GM18517 (cell line): ENCODE data around the gene AGRP.
A peak's percentile ranks its signal among the peaks of the same experiment; 100 is the strongest.
"Not testable (repeated sequence)": the region's sequence is repeated elsewhere in the genome, so short reads cannot be mapped to it uniquely, and the experiment has no call there.

Source experiments
- ATAC-seq: cut with Tn5 transposase; IDR thresholded peaks from one replicate; pipeline ENCODE4 v1.9.1; 2021; ENCODE audit warnings: mild to moderate bottlenecking, moderate library complexity; ENCODE audit not compliant: unreplicated experiment

Gene AGRP, protein sequence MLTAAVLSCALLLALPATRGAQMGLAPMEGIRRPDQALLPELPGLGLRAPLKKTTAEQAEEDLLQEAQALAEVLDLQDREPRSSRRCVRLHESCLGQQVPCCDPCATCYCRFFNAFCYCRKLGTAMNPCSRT

DNA sequence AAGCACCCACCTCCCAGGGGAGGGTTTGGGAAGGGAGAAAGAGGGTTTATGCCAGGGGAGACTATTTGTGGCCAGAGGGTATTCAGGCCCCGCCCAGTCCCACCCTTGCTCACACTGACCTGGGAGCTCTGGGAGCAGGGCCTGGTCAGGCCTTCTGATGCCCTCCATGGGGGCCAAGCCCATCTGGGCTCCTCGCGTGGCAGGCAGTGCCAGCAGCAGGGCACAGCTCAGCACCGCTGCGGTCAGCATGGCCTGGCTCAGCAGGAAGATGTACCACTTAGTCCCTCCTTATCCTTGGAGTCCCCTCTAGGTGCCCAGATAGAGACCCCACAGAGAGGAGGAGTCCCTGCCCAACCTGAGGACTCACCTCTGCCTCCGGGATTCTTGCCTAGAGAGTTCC is at the start of gene AGRP:
TSS of gene AGRP (minus strand) at position 398 of the 400 bp plus-strand sequence. CDS start at position 249, 149 bp downstream.
- ATAC-seq, result no peak

DNA sequence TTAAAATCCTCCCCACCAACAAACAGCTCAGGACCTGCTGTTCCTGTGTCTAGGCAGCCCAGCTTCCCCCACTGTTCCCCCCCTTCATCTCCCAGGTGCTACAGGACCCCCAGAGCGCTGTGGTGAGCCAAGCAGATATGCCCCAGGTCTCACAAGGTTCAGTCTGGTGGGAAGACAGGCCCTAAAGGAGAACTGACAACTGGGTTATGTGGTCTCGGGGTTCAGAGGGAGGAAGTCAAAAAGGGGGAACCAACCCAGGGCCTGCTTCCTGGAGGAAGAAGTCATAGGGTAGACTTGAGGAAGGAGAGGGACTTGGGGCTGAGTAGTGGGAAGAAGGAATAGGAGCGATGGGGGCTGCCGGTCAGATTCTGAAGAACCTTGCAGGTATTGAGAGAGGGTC is 47.9 kb upstream of the AGRP start:
- ATAC-seq, result no peak

DNA sequence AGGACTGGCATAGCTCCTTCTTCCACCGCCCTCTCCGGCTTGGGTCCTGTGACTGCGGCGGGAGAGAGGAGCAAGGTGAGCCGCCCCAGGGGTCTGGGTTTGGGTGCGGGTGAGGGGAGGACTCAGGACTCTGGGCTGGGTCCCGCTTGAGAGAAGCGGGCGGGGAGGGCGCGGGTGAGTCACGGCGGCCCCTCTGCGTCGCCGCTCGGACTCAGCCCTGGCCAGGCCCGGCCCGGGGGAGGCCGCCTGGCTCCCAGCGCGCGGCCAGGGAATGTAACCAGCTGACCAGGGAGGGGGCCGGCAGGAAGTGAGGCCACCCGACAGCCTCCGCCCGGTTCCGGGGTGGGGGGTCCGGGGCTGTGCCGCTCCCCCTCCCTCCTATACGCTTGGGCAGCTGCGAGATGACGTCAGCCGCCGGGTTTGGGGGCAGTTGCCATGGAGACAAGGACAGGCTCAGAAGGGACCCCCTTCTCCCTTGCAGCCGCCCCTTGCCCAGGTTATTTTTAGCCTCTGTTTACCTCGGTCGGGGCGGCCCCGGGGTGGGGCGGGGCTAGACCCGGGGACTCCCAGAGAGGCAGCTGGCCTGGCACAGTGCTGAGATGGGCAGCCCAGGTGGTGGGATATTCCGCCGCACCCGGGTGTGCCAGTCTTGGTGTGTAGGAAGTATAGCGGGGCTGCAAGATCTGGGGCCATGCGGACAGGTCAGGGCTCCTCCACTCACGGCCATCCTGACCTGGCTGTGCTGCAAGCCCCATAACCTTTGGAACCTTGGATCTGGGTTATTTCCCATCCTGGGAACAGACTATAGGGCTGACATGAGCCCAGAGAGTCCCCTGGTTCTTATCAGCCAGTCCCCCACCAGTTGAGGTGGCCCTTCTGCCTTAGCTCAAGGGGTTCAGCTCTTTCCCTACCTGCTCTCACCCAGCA is 46.9 kb upstream of the AGRP start:
- ATAC-seq, result no peak

DNA sequence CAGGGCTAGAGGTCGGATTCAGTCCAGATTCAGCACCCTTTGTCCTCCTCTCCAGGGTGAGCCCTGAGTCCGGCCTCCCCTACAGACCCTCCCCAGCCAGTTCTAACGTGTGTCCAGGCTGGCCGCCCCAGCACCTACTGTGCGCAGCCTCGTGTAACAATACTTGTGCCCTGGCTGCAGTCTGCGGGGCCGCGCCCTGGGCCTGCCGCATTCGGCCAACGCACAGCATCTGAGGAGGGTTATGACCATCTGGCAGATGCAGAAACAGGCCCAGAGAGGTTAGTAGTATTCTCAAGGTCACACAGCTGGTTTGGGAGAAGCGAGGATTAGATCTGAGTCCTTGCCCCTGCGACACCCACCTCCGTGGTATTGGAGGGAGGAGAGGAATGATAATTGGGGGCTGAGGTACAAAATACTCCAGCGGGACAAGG is 46.2 kb upstream of the AGRP start:
- no peak for ATAC-seq

DNA sequence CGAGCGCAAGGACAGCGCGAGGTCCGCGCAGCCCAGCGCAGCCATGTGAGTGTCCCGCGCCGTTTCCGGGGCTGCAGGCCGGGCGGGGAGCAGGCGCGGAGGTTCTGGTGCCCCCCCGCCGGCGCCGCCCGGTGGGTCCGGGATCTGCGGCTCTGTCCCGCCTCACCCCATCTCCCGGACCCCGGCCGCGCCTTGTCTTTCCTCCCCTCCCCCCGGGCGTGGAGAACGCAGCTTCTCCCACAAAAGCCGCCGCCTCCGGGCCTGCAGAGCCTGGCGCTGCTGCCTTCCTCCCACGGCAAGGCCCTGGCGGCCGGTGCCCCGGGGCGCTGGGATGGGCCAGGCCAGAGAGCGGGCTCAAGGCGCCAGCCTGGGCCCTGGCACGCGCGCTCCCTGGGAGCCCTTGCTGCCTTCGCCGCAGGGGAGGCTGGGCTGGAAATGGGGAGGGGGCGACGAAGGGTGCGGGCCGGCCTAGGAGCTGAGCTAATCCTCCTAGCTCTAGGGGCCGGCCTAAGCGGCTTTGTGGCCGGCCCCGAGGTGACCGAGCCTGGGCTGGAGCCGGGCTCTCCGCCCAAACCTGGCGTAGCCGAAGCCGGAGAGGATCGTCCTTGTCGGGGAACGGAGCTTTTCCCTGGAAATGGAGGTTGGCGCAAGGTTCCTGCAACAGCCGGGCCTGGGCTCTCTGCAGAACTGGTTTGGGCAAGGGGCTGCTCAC is 45.7 kb upstream of the AGRP start:
- no peak for ATAC-seq

DNA sequence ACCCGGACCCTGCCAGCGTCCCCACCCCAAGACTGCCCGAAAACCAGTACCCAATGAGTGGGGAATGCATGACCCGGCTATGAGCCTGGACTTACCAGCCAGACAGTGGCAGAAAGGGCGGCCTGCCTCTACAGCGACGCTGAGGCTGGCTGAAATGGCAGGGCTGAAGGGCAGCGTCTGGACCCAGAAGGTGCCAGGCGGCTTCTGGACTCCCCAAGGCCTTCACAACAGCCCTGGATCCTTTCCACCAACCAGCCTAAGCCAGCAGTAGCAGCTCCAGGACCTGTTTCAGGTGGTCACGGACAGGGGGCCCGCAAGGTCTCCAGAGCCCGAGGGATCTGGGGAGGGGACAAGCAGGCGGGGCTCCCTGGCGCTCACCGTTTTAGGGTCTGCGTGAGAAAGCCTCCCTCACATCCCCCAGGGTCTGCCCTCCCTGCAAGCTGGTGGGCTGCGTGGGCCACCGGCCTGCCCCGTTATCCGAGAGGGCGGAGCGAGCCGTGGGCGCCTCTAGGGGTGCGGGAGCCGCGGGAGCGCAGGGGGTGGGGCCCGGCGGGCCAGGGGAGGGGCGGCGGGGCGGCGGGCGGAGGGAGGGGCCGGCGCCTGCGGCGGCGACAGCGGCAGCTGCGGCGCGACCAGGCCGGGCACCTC is 45.0 kb upstream of the AGRP start, which contains the start of gene RIPOR1:
TSS of gene RIPOR1 (plus strand) at position 608 of the 648 bp plus-strand sequence. CDS start 9,618 bp downstream, outside the sequence.
- ATAC-seq, result no peak

DNA sequence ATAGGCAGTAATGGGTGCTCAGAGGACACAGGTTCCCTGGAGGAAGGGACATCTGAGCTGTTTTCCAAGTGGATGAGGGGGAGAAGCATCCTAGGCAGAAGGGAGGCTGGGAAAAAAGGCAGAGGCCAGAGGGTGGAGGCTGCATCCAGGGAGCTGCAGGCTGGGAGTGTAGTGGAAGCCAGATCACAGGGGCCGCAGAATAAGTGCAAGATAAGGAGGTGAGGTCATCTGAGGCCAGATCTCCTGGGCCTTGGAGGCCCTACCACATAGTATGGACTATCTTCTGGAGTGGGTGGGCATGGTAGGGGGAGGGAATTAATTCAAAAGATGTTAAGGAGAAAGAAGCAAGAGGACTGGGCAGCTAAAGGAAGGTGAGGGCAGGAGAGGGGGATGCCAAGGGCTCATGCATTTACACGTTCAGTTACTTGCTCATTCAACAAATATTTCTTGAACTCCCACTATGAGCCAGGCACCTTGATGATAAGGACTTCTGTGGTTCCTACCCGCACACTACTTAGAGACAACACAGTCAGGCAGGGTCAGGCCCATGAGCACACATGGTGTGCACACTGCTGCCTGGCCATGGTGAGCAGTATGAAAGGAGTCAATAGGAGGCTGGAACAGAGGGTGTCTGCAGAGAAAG is 42.9 kb upstream of the AGRP start:
- no peak for ATAC-seq

DNA sequence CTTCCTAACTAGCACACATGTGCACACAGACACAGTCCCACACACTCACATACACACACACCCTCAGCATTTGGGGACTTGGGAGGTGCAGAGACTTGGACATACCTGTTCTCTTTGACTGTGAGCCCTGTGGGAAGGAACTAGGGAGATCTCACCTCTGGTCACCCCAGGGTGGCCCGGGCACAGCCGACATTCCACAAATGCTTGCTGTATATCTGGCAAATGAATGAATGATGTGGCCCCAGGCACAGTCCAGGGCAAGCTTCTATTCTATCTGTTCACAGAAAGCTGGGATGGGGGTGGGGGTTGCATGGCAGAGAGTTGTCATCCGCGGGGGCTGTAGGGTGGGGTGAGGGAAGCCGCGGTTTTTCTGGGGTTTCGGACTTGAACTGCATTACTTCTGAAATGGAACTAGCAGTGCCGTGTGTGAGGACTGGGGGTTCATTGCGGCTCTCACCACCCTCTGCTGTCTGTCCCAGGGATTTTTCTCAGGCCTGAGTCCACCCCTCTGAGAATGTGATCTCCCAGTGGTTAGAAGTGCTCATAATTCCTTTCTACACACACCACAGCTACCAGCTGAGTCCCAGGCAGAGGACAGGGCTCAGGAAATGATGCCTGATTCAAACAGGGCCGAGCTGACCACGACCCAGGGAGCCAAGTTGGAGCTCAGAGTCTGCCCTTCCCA is 42.0 kb upstream of the AGRP start:
- no peak for ATAC-seq

DNA sequence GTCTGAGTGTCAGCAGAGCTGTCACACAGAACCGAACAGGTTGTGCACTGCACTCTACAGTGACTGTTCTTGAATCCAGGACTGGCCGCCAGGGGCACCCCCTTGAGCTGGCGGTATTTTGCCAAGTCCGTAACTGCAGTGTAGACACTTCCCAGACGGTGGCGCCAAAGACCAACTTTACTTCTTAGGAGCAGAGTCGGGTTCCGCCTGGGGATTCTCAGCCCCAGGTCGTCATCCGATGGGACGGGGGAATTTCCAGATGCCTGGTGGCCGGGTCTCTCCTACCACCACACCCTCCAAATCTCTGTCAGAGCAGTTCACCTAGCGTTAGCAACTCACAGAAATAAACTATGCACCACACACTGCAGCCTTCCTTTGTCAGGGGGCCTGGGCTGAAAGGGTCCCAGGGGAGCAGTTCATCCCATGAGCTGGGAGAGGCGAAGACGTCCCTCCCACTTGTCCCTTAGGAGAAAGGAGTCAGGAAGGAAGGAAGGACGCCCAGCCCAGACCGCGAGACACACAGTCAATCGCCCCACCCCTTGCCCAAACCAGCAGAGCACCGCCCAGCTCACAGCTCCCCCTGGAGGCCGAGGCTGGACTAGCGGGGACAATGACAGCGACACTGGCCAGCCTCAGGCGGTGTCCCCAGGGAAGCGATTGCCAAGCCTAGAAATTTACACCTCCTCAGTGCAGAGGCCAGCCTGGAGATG is 37.9 kb upstream of the AGRP start:
- peak; percentile 67 for ATAC-seq

DNA sequence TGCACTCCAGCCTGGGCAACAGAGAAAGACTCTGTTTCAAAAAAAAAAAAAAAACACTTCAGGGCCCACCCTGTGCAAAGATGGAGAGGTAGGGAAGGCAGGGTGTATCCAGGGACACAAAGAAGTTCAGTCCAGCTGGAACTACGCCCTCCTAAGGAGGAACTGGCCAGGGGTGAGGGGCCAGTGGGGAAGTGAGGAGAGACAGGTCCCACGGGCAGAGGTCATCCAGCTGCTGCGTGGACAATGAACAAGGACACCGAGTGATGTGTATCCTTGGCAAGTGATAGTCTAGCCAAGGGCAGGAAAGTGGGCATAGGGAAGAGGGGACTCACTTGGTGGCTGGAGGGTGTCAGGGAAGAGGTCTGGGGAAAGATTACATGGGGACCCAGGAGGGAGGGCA is 35.9 kb upstream of the AGRP start:
- no peak for ATAC-seq

DNA sequence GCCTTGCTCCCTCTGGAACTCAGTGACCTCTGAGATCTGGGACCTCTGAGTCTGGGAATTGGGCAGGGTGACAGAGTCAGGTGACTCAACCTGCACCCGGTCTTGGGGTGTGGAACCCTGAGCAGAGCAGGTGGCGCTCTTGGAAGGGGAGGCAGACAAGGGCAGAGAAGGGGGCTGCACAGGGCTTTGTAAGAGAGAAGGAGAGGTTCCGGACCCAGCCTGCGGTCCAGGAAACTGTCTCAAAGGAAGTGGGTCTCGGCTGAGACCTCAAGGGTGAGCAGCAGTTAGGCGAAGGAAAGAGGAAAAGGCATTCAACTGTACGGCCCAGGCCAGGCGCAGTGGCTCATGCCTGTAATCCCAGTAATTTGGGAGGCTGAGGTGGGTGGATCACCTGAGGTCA is 35.3 kb upstream of the AGRP start:
- ATAC-seq, result no peak

DNA sequence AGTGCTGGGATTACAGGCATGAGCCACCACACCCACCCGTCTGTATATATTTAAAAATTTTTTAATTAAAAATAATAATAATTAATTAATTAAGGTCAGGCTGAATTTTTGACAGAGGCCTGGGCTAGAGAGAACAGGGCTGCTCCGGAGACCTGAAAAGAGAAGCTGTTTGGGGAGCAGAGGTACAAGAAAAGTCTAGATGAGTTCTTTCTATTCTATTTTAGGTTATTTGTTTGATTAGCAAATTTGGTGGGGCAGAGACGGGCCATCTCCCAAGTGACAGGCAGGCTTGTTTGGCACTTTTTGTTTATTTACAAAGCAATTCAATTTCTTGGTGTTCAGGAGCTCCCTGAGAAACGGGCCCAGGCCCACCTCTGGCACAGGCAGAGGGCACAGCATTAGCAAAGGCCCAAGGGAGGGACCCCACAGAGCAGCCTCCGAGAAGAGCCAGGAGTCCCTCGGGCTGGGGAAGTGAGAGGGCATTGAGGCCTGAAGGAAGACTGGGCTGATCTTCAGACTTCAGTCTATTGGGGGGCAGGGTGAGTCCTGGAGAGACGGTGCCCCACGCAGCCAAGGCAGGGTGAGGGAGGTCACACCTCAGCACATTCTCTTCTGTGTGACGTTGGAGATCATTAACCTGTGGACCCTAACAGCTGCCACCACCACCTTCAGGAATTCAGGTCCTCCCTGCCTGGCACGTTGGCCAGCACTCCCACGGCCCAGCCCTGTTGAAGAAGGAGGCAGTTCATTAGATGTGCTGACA is 34.5 kb upstream of the AGRP start:
- ATAC-seq, result peak; percentile 41

DNA sequence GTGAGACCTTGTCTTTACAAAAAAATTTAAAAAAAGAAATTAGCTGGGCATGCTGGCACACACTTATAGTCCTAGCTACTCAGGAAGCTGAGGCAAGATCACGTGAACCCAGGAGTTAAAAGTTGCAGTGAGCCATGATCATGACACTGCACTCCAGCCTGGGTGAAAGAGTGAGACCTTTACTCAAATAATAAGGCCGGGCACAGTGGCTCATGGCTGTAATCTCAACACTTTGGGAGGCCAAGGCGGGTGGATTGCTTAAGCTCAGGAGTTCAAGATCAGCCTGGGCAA is 33.8 kb upstream of the AGRP start:
- ATAC-seq, result no peak

DNA sequence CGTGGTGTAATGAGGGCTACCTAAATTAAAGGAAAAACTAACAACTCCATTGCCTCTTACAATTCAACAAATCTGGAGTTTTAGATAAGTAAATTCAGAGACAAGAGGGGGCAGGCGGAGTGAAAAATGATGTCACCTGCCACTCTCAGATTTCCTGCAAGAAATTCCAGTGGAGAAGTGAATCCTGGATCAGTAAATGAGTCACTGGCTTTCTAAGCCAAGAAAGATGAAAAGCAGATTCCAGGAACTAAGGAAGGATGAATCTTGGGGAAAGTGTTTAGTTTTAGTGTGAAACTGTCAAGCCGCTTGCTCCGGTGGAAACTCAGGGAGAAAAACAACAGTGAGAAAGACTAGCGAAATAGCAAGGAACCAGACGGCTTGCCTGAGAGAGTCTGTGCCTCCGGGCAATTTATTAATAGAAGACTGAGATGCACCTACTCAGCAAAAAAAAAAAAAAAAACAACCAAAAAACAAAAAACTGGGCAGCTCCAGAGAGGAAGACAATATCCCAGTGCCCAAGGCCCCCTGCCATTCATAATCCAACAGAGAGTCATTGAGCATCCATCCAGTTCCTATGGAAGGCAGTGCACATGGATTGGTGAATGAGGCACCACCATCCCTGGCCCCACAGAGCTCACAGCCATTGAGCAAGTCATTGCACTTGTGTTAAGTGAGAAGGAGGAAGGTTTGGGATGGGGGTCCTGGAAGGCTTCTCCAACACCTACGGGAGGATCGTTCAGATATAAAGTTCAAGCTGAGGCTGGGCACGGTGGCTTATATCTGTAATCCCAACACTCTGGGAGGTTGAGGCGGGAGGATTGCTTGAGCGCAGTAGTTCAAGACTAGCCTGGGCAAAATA is 33.2 kb upstream of the AGRP start:
- ATAC-seq, result no peak

DNA sequence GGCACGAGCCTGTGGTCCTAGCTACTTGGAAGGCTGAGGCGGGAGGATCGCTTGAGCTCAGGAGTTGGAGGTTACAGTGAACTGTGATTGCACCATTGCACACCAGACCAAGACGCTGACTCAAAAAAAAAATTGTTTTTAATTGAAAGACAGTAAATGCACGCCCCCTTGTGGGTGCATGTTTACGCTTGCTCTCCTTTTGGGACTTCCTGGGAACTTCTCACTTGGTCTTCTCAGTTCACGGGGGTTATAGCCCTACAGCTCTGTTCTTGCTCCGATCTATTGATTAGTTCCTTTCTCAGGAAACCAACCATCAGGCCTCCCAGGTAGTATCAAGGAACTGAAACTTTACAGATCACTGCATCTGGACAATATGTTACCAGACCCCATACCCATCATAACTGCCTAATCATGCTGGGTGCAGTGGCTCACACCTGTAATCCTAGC is 31.1 kb upstream of the AGRP start:
- ATAC-seq, result peak; percentile 46

DNA sequence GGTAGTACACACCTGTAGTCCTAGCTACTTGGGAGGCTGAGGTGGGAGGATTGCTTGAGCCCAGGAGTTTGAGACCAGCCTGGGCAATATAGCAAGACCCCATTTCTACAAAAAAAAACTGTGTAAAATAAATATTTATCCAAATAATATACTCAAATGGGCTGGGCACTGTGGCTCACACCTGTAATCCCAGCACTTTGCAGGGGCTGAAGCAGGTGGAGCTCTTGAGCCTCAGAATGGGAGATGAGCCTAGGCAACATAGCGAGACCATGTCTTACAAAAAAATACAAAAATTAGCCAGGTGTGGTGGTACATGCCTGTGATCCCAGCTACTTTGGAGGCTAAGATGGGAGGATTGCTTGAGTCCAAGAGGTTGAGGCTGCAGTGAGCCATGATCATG is 30.5 kb upstream of the AGRP start:
- not testable (repeated sequence) for ATAC-seq

DNA sequence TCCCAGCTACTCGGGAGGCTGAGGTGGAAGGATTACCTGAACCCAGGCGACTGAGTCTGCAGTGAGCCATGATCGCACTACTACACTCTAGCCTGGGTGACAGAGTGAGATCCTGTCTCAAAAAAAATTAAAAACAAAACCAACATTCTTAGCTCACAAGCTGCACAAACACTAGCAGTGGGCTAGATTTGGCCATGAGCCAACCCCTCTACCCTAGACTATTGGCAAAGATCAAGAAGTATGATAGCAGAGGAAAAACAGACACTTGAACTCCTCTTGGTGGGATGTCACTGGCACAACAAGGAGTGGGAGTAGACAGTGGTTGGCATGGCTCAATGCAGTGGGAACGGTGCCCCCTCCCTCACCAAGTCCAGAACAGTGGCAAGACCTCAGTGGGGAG is 25.7 kb upstream of the AGRP start:
- ATAC-seq, result no peak

DNA sequence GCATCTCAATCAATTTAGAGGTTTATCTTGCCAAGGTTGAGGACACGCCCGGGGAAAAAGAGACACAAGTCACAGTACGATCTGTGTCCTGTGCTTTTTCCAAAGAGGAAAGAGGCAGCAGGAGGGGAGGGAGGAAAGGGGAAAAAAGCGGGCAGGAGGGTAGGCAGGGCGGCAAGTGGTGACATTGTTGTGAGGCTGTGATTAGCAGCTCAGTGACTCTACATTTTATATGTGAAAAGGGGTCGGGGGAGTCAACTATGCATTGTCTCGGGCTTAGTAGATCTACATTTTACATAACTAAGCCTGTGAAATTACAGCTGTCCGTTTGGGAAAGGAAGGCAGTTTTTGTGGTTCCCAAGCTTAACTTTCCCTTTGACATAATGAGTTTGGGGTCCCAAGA is 23.1 kb upstream of the AGRP start:
- no peak for ATAC-seq
